Calu3 (cell line): ENCODE data around the gene PLIN3. TPM values are rescaled to one million over a fixed set of nuclear protein-coding genes. Genes with fewer than 3 reads are reported as not detected.
A peak's percentile ranks its signal among the peaks of the same experiment; 100 is the strongest.
"Not testable (repeated sequence)": the region's sequence is repeated elsewhere in the genome, so short reads cannot be mapped to it uniquely, and the experiment has no call there.

Experiments
- BruUV-seq: library from RNA; stranded (reverse); fragments of 400-500 nt; replicated peaks from 2 replicates; lab custom pipeline; 2021; lab: Mats Ljungman, UMichigan
- CTCF ChIA-PET: fragments of 300-600 bp; sonication (Branson Sonifier 250); formaldehyde crosslinking; loops from one replicate; lab custom pipeline; 2022; ENCODE audit warnings: antibody characterized with exemption; lab: Charles Lee
- DNase-seq: peaks from one replicate; pipeline ENCODE4 v3.0.0; 2022
- H3K27ac Mint-ChIP-seq: one replicate; pipeline ENCODE4 v1.8.0; 2022; ENCODE audit warnings: mixed read lengths; ENCODE audit not compliant: unreplicated experiment
- H3K27me3 Mint-ChIP-seq: one replicate; pipeline ENCODE4 v1.8.0; 2022; ENCODE audit warnings: mixed read lengths; ENCODE audit not compliant: unreplicated experiment
- H3K36me3 Mint-ChIP-seq: one replicate; pipeline ENCODE4 v1.8.0; 2022; ENCODE audit warnings: mild to moderate bottlenecking, moderate library complexity, mixed read lengths; ENCODE audit not compliant: insufficient read depth, unreplicated experiment
- H3K4me1 Mint-ChIP-seq: one replicate; pipeline ENCODE4 v1.8.0; 2022; ENCODE audit warnings: mild to moderate bottlenecking, low read depth, mixed read lengths; ENCODE audit not compliant: unreplicated experiment
- H3K4me3 Mint-ChIP-seq: one replicate; pipeline ENCODE4 v1.8.0; 2022; ENCODE audit warnings: mild to moderate bottlenecking, low read depth, moderate library complexity, mixed read lengths; ENCODE audit not compliant: unreplicated experiment
- H3K9me3 Mint-ChIP-seq: one replicate; pipeline ENCODE4 v1.8.0; 2022; ENCODE audit warnings: low read depth, mixed read lengths; ENCODE audit not compliant: unreplicated experiment
- intact Hi-C: fragments of 100-400 bp; cut with micrococcal nuclease; formaldehyde crosslinking; loops from one replicate; pipeline ENCODE4 v1.10.0; 2022; ENCODE audit not compliant: unreplicated experiment
- total RNA-seq: library from RNA; stranded (reverse); gene quantifications from 2 replicates; pipeline ENCODE4 v1.2.3, GENCODE V29; 2022
- TF ChIP-seq, protein P1 (sequence below): fragments of 200-600 bp; IDR thresholded peaks from one replicate; pipeline ENCODE4 v1.8.0; 2022; ENCODE audit warnings: antibody characterized with exemption; ENCODE audit not compliant: unreplicated experiment

The PLIN3 gene
- total RNA-seq, 1 experiment from 2014 or later, result 43.7 TPM

DNA sequence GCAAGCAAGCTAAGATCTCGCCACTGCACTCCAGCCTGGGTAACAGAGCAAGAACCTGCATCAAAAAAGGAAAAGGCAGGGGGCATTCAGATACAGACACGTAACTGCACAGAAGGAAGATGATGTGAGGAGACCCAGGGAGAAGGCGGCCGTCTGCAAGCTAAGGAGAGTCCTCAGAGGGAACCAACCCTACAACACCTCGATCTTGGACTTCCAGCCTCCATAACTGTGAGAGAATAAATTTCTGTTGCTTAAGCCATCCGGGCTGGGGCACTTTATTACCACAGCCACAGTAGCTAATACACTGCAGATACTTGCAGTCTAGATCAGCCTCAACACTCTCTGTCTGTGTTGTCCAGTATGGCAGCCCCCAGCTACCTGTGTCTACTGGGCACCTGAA lies 43.9 kb downstream of the PLIN3 start:
- BruUV-seq, result no TSS peak
- peaks cover 15% of the 10 kb centered on the region for H3K36me3 Mint-ChIP-seq
- intact Hi-C loops, result no loop called here
- TF ChIP-seq, protein P1, sequence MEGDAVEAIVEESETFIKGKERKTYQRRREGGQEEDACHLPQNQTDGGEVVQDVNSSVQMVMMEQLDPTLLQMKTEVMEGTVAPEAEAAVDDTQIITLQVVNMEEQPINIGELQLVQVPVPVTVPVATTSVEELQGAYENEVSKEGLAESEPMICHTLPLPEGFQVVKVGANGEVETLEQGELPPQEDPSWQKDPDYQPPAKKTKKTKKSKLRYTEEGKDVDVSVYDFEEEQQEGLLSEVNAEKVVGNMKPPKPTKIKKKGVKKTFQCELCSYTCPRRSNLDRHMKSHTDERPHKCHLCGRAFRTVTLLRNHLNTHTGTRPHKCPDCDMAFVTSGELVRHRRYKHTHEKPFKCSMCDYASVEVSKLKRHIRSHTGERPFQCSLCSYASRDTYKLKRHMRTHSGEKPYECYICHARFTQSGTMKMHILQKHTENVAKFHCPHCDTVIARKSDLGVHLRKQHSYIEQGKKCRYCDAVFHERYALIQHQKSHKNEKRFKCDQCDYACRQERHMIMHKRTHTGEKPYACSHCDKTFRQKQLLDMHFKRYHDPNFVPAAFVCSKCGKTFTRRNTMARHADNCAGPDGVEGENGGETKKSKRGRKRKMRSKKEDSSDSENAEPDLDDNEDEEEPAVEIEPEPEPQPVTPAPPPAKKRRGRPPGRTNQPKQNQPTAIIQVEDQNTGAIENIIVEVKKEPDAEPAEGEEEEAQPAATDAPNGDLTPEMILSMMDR, result no peak
- H3K9me3 Mint-ChIP-seq, result no peaks in the 10 kb centered on the region
- no peaks in the 10 kb centered on the region for H3K27me3 Mint-ChIP-seq
- no peak overlapping the region for H3K27ac Mint-ChIP-seq
- H3K4me1 Mint-ChIP-seq, result no peaks in the 10 kb centered on the region
- CTCF ChIA-PET, result no interaction called here
- no peak overlapping the region for H3K4me3 Mint-ChIP-seq
- no peak for DNase-seq

DNA sequence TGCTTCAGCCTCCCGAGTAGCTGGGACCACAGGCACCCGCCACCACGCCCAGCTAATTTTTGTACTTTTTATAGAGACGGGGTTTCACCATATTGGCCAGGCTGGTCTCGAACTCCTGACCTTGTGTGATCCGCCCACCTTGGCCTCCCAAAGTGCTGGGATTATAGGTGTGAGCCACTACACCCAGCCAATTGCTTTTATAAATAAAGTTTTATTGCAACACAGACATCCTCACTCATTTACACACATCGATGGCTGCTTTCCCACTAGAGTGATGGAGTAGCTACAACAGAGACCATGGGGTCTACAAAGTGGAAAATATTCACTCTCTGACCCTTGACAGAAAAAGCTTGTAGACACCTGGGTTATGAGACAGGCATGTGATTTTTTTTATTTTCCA lies 45.1 kb downstream of the PLIN3 start:
- H3K9me3 Mint-ChIP-seq, H3K27ac Mint-ChIP-seq, H3K27me3 Mint-ChIP-seq, H3K4me3 Mint-ChIP-seq, CTCF ChIA-PET, DNase-seq, intact Hi-C loops, BruUV-seq, H3K4me1 Mint-ChIP-seq: not testable (repeated sequence)
- H3K36me3 Mint-ChIP-seq, result peaks cover 12% of the 10 kb centered on the region

DNA sequence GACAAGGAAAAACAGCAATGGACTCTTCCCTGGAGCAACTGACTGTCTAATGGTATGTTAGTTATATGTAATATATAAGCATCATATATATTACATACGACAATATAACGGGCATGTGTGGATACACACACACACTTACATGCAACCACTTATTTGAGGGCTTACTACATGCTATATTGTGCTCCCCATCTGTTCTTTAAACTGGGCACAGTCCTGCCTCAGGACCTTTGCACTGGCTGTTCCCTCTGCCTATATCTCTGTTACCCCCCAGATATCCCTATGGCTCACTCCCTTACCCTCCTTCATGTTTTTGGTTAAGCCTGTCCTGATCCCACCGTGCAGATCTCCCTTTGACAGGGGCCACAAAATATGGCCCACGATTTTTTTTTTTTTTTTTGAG lies 46.2 kb downstream of the PLIN3 start:
- Mint-ChIP-seq H3K36me3 (peaks cover 22% of the 10 kb centered on the region), H3K27ac (no peak overlapping the region), H3K4me3 (no peak overlapping the region), H3K27me3 (no peaks in the 10 kb centered on the region), H3K9me3 (no peaks in the 10 kb centered on the region), H3K4me1 (no peaks in the 10 kb centered on the region)
- BruUV-seq, result no TSS peak
- DNase-seq, result no peak
- TF ChIP-seq, protein P1, result no peak
- intact Hi-C loops, result no loop called here
- CTCF ChIA-PET, result no interaction called here

DNA sequence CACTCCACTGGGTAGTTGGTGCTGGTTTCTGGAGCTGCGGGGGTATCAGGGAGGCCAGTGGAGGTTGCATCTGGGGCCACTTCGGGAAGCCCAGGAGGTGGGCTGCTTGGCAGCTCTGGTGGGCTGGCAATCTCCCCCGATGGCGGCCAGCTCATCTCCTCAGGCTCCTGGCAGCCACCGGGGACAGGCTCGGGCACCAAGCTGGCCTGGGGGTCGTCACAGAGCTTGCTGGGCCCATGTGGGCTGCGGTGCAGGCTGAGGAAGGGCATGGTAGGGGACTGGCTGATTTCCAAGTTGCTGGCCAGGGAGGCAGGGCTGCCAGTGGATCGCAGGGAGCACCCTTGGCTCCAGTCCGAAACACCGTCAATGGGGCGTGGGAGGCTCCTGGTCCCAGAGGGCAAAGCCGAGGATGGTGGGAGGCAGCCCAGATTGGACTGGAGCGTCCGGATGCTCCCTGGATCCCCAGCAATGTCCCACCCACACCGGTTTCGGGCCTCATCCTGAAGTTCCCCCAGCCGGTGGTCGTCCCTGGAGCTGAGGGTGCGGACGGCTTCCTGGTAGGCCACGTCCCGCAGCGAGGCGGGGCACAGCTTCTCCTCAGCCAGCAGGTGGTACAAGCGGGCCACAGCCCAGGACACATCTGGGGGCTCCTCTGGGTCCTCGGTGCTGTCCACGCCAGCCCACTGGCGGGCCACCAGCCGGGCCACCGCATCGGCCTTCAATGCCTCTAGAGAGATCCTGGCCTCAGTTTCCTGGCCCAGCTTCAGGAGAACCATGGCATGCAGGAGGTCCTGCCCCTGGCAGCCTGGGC lies 49.8 kb downstream of the PLIN3 start:
- TF ChIP-seq, protein P1, result no peak
- no peaks in the 10 kb centered on the region for H3K27me3 Mint-ChIP-seq
- peaks cover 16% of the 10 kb centered on the region for H3K4me1 Mint-ChIP-seq
- no peak overlapping the region for H3K27ac Mint-ChIP-seq
- peaks cover 38% of the 10 kb centered on the region for H3K36me3 Mint-ChIP-seq
- DNase-seq, result no peak
- no peak overlapping the region for H3K4me3 Mint-ChIP-seq
- H3K9me3 Mint-ChIP-seq, result no peaks in the 10 kb centered on the region
- TSS peak; percentile 25 for BruUV-seq
- intact Hi-C loops, result no loop called here
- CTCF ChIA-PET, result no interaction called here

DNA sequence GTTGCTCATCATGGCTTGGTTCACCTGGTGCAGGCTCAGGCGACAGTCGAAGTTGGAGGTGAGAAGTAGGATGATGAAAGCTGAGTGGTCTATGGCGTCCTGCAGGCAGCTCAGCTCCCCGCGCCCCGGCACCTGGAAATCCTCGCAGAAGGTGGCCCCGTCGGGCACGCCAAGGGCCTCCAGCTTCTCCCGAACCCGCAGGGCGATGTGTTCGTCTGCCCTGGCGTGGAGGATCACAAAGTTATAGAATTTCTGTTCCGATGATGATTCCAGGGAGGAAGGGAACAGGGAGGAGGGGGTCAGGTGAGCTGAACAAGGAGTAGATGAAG lies 50.6 kb downstream of the PLIN3 start:
- H3K27ac Mint-ChIP-seq, result no peak overlapping the region
- DNase-seq, result no peak
- no peak overlapping the region for H3K4me3 Mint-ChIP-seq
- TF ChIP-seq, protein P1, result no peak
- no TSS peak for BruUV-seq
- intact Hi-C loops, result no loop called here
- CTCF ChIA-PET, result no interaction called here
- H3K4me1 Mint-ChIP-seq, result peaks cover 21% of the 10 kb centered on the region
- H3K27me3 Mint-ChIP-seq, result no peaks in the 10 kb centered on the region
- no peaks in the 10 kb centered on the region for H3K9me3 Mint-ChIP-seq
- H3K36me3 Mint-ChIP-seq, result peaks cover 41% of the 10 kb centered on the region
